Esophagus muscularis mucosa (tissue), 4 donors: ENCODE data around the gene MTNR1A. TPM values are rescaled to one million over a fixed set of nuclear protein-coding genes. Genes with fewer than 3 reads are reported as not detected.

Experiments used
- DNase-seq: peaks from one replicate; pipeline ENCODE4 v3.0.0-alpha.2; 2017; ENCODE audit errors: extremely low spot score
- H3K27ac ChIP-seq, 4 donors: fragments of 200-600 bp; sonication (generic); replicated peaks in 1 of 4; 1 replicate in 3 of 4; 2 replicates in 1 of 4; pipeline ENCODE4 v1.5.1; 2016 to 2019; ENCODE audit warnings: mild to moderate bottlenecking in 1 of 4
- H3K27me3 ChIP-seq, 4 donors: fragments of 200-600 bp; sonication (generic); one replicate each; pipeline versions ENCODE4 v1.5.1 to v1.6.0; 2016 to 2019
- H3K36me3 ChIP-seq, 4 donors: fragments of 200-600 bp; sonication (generic); one replicate each; pipeline ENCODE4 v1.5.1; 2016 to 2019
- H3K4me1 ChIP-seq, 4 donors: fragments of 200-600 bp; sonication (generic); one replicate each; pipeline ENCODE4 v1.5.1; 2016 to 2019
- H3K4me3 ChIP-seq, 4 donors: fragments of 200-600 bp; sonication (generic); 1 replicate in 2 of 4; 2 replicates in 2 of 4; pipeline ENCODE4 v1.5.1; 2016 to 2019; ENCODE audit warnings: mild to moderate bottlenecking in 4 of 4, moderate library complexity in 1 of 4
- H3K9me3 ChIP-seq, 4 donors: fragments of 200-600 bp; sonication (generic); 1 replicate in 3 of 4; 2 replicates in 1 of 4; pipeline ENCODE4 v1.5.1; 2016 to 2019
- EP300 ChIP-seq: sonication (generic); formaldehyde crosslinking; IDR thresholded peaks from one replicate; pipeline ENCODE4 v1.6.1; 2017; ENCODE audit warnings: antibody characterized with exemption
- POLR2A ChIP-seq: fragments of 450-650 bp; IDR thresholded peaks from one replicate; pipeline ENCODE4 v1.6.1; 2017; ENCODE audit warnings: antibody characterized with exemption, moderate library complexity, mild to moderate bottlenecking, low read depth
- POLR2AphosphoS5 ChIP-seq, 2 donors: sonication (generic); formaldehyde crosslinking; IDR thresholded peaks; one replicate each; pipeline ENCODE4 v1.6.1; 2017; ENCODE audit warnings: antibody characterized with exemption in 2 of 2
- WGBS: methylation state at CpG from one replicate; pipeline ENCODE4 v1.1.5; 2018; 5-methylcytosine and 5-hydroxymethylcytosine counted together
- intact Hi-C: fragments of 100-400 bp; cut with DNase I; formaldehyde crosslinking; loops from one replicate; pipeline ENCODE4 v1.15.1; 2023
- total RNA-seq, 4 donors: library from RNA; depleted of rRNA; stranded (reverse); fragments of >200 nt; gene quantifications; one replicate each; pipeline versions ENCODE4 v1.1.0 to v1.2.1, GENCODE V29; 2016
- TF ChIP-seq, protein P1 (sequence below), 3 experiments: fragments of 200-600 bp in 2 of 3; fragments of 450-650 bp in 1 of 3; sonication (generic) in 2 of 3; IDR thresholded peaks; one replicate each; pipeline ENCODE4 v1.5.1; 2017 to 2019; ENCODE audit warnings: antibody characterized with exemption in 3 of 3, mild to moderate bottlenecking in 2 of 3, moderate library complexity in 1 of 3

MTNR1A gene
- total RNA-seq, 4 donors from 2014 or later, result not detected

GRCh38 chr4:186500721-186501304 is 54.6 kb downstream of the MTNR1A start:
- H3K27me3 ChIP-seq, result peaks cover 0 to 7% (median 0%) of the 10 kb centered on the region in 4 donors
- peak; percentile 79 for DNase-seq
- H3K27ac ChIP-seq, result no peak overlapping the region
- intact Hi-C loops, result no loop called here
- H3K4me1 ChIP-seq, result no peaks in the 10 kb centered on the region
- 82% methylated on average over 39 of the region's 39 CpGs for WGBS
- TF ChIP-seq EP300 (no peak), POLR2A (no peak)
- TF ChIP-seq, protein P1, sequence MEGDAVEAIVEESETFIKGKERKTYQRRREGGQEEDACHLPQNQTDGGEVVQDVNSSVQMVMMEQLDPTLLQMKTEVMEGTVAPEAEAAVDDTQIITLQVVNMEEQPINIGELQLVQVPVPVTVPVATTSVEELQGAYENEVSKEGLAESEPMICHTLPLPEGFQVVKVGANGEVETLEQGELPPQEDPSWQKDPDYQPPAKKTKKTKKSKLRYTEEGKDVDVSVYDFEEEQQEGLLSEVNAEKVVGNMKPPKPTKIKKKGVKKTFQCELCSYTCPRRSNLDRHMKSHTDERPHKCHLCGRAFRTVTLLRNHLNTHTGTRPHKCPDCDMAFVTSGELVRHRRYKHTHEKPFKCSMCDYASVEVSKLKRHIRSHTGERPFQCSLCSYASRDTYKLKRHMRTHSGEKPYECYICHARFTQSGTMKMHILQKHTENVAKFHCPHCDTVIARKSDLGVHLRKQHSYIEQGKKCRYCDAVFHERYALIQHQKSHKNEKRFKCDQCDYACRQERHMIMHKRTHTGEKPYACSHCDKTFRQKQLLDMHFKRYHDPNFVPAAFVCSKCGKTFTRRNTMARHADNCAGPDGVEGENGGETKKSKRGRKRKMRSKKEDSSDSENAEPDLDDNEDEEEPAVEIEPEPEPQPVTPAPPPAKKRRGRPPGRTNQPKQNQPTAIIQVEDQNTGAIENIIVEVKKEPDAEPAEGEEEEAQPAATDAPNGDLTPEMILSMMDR (IDR thresholded peaks at IDR 0.05), result no peak
- H3K36me3 ChIP-seq, result no peaks in the 10 kb centered on the region
- H3K9me3 ChIP-seq, result no peaks in the 10 kb centered on the region
- no peak overlapping the region for H3K4me3 ChIP-seq

DNA sequence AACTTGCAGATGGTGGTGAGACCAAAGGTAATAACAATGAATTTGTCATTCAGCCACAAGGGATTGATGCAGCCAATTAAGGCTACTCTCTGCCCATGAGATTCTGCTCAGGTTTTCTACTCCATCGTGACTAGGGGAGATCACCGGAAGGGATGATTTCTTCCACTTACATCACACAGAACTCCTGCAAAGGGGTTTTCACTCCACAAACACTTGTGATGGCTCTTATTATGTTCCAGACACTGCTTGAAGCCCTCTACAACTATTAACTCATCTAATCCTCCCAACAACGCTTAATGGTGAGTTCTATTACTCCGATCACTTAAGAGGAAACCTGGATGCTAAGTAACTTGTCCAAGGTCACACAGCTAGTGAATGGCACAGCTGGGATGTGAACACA is 55.9 kb downstream of the MTNR1A start:
- Histone ChIP-seq H3K27me3 (no peaks in the 10 kb centered on the region), H3K4me1 (no peaks in the 10 kb centered on the region), H3K27ac (no peak overlapping the region), H3K4me3 (no peak overlapping the region), H3K36me3 (no peaks in the 10 kb centered on the region), H3K9me3 (peaks cover 0 to 10% (median 9%) of the 10 kb centered on the region in 4 donors)
- DNase-seq, result no peak
- intact Hi-C loops, result no loop called here
- WGBS, result 93% methylated on average over 4 of the region's 4 CpGs
- TF ChIP-seq POLR2AphosphoS5 (IDR thresholded peaks at IDR 0.05) (no peak), POLR2A (no peak)

DNA sequence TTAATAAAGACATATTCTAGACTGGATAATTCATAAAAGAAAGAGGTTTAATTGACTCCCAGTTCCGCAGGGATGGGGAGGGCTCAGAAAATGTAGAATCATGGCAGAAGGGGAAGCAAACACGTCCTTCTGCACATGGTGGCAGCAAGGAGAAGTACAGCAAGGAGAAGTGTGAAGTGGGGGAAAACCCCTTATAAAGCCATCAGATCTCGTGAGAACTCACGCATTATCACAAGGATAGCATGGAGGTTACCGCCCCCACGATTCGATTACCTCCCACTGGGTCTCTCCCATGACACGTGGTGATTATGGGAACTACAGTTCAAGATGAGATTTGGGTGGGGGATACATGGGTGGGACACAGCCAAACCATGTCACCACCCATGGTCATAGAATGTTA is 58.3 kb downstream of the MTNR1A start:
- peaks cover 0 to 22% (median 19%) of the 10 kb centered on the region in 4 donors for H3K9me3 ChIP-seq
- no peaks in the 10 kb centered on the region for H3K36me3 ChIP-seq
- H3K27ac ChIP-seq, result no peak overlapping the region
- peak; percentile 62 for DNase-seq
- intact Hi-C loops, result no loop called here
- H3K4me3 ChIP-seq, result no peak overlapping the region
- TF ChIP-seq POLR2A (no peak), POLR2AphosphoS5 (IDR thresholded peaks at IDR 0.05) (no peak), EP300 (no peak)
- TF ChIP-seq, protein P1 (IDR thresholded peaks at IDR 0.05), result no peak
- no peaks in the 10 kb centered on the region for H3K4me1 ChIP-seq
- H3K27me3 ChIP-seq, result no peaks in the 10 kb centered on the region
- 79% methylated on average over 8 of the region's 8 CpGs for WGBS

DNA sequence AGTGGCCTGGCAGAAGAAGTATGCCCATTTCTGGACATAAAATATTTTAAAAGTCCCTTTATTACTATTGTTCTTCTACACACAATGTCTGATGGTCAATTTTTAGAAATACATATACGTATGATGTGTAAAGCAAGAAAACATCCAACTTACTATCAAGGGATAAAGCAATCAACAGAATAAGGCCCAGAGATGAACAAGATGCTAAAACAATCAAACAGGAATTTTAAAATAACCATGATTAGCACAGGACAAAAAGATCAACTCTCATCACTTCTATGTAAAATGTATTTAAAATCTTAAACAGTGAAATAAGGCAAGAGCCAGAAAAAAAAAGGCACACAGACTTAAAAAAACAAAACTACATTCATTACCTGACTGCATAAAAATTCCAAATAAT is 60.9 kb downstream of the MTNR1A start:
- Histone ChIP-seq H3K4me3 (no peak overlapping the region), H3K4me1 (no peaks in the 10 kb centered on the region), H3K27ac (no peak overlapping the region), H3K9me3 (peaks cover 0 to 22% (median 19%) of the 10 kb centered on the region in 4 donors), H3K27me3 (no peaks in the 10 kb centered on the region), H3K36me3 (no peaks in the 10 kb centered on the region)
- TF ChIP-seq EP300 (no peak), POLR2A (no peak)
- TF ChIP-seq, protein P1 (IDR thresholded peaks at IDR 0.05), result no peak
- 93% methylated on average over 1 of the region's 1 CpG for WGBS
- no peak for DNase-seq
- intact Hi-C loops, result no loop called here

DNA sequence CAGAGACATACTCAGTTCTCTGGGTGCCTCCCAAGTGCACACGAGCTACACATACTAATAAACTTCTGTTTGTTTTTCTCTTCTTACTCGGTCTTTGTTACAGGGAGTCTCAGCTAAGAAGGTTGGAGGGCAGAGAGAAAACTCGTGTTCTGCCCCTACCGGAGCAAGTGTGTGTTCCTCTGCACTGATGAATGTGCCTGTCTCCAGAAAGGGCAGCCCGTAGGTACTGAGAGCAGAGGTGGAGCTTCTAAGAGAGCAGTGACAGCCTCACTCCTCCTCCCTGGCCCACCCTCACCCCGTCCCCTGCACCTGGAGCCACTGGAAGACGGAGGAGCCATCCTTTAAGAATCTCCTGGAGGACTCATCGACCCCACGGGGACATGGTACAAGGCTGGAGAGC is 67.6 kb downstream of the MTNR1A start:
- intact Hi-C loops, result no loop called here
- Histone ChIP-seq H3K27ac (no peak overlapping the region), H3K27me3 (peaks cover 0 to 13% (median 0%) of the 10 kb centered on the region in 4 donors), H3K9me3 (no peaks in the 10 kb centered on the region), H3K36me3 (no peaks in the 10 kb centered on the region), H3K4me3 (no peak overlapping the region), H3K4me1 (peaks cover 0 to 17% (median 11%) of the 10 kb centered on the region in 4 donors)
- WGBS, result 88% methylated on average over 8 of the region's 9 CpGs
- TF ChIP-seq POLR2A (no peak), POLR2AphosphoS5 (IDR thresholded peaks at IDR 0.05) (no peak), EP300 (no peak)
- TF ChIP-seq, protein P1 (IDR thresholded peaks at IDR 0.05), result no peak
- DNase-seq, result no peak
